ENCODE results near the gene MRPS30.

DNA sequence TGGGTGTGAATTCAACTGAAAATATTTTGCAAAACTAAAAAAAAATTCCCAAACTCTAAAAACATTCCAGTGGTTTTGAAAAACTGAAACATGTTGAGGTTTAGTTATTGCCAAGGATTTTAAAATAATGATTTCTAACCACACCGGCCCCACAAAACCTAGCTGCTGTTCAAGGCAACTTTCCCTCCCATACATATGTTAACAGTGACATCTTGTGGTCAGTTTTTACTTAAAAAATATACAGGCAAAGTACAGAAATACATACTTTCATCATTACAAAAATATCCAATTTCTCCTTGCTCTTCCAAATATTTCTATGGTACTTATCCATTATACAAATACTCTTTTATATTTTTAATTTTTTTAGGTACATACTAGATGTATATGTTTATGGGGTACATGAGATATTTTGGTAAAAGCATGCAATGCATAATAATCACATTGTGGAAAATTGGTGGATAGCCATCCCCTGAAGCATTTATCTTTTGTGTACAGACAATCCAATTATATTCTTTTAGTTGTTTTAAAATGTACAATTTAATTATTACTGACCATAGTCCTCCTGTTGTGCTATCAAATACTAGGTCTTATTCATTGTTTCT lies 34.4 kb upstream of the MRPS30 start:
- no peak for TF ChIP-seq EZH2 (IDR thresholded peaks at IDR 0.05; ENCODE audit: borderline replicate concordance, insufficient read depth, low read length, poor library complexity, severe bottlenecking)
- no peak for TF ChIP-seq POLR2AphosphoS5 (IDR thresholded peaks at IDR 0.05)
